Psoas muscle (tissue), 8 donors: Measurements from ENCODE around the gene BCAR1. TPM values are rescaled to one million over a fixed set of nuclear protein-coding genes. Genes with fewer than 3 reads are reported as not detected.

Source experiments
- ATAC-seq, 4 donors: fragments of 200-7000 bp; cut with Tn5 transposase; one replicate each; pipeline ENCODE4 v1.9.1; 2020; ENCODE audit warnings: moderate library complexity in 3 of 4, mild to moderate bottlenecking in 2 of 4
- DNase-seq, 2 donors: peaks; one replicate each; pipeline ENCODE4 v3.0.0-alpha.2; 2020
- H3K27ac ChIP-seq: fragments of 200-600 bp; one replicate; pipeline ENCODE4 v1.8.0; 2022
- H3K27me3 ChIP-seq, 3 donors: fragments of 200-600 bp in 1 of 3; one replicate each; pipeline versions ENCODE4 v1.6.1 to v1.8.0; 2013 to 2022; ENCODE audit warnings: low read length in 2 of 3, mild to moderate bottlenecking in 2 of 3, moderate library complexity in 1 of 3; ENCODE audit not compliant: insufficient read depth in 3 of 3
- H3K36me3 ChIP-seq, 2 donors: fragments of 200-600 bp in 1 of 2; one replicate each; pipeline versions ENCODE4 v1.6.1 to v1.8.0; 2013 to 2022; ENCODE audit warnings: low read depth in 1 of 2, mild to moderate bottlenecking in 1 of 2, moderate library complexity in 1 of 2; ENCODE audit not compliant: insufficient read depth in 1 of 2
- H3K4me1 ChIP-seq: fragments of 200-600 bp; one replicate; pipeline ENCODE4 v1.8.0; 2022
- H3K4me3 ChIP-seq: fragments of 200-600 bp; one replicate; pipeline ENCODE4 v1.8.0; 2022; ENCODE audit warnings: mild to moderate bottlenecking
- H3K9me3 ChIP-seq: fragments of 200-600 bp; one replicate; pipeline ENCODE4 v1.8.0; 2022
- CTCF ChIP-seq: fragments of 200-600 bp; IDR thresholded peaks from one replicate; pipeline ENCODE4 v1.8.0; 2022; ENCODE audit warnings: antibody characterized with exemption
- WGBS, 3 donors: extraction: QIAGEN DNeasy Blood & Tissue Kit; methylation state at CpG; one replicate each; pipeline versions ENCODE4 v1.1.6 to v1.1.7; 2013; 5-methylcytosine and 5-hydroxymethylcytosine counted together
- intact Hi-C, 2 donors: fragments of 100-400 bp; cut with DNase I; formaldehyde crosslinking; loops; one replicate each; pipeline versions ENCODE4 v1.11.0 to v1.14.2; 2022
- polyA plus RNA-seq, 3 donors: library from polyadenylated mRNA; stranded (reverse); fragments of 200-250 nt; gene quantifications; one replicate each; pipeline ENCODE4 v1.2.3, GENCODE V29; 2013
- total RNA-seq, 4 donors: library from RNA; stranded (reverse); fragmentation: NEBNext Ultra II Directional in 2 of 4; extraction: Animal tissue kit (Norgen Biotek cat#: 25700) in 2 of 4; gene quantifications; one replicate each; pipeline versions ENCODE4 v1.2.1 to v1.2.4, GENCODE V29; 2021 to 2023
- donor health status: healthy with polysubstance abuse.
- donor health status: DM: no; HTN: no; CAD: no; lungs with moderate emphysema.
- donor health status: Bipolar disorder and iron deficiency.
- donor health status: healthy.
- donor health status: DM: yes; HTN: yes; CAD: no.
- donor health status: DM: no; HTN: no; CAD: no.
- donor health status: DM: no; HTN: no; CAD: no.
- donor health status: DM: yes; HTN: yes; CAD: no.

BCAR1 gene
- total and polyA plus RNA-seq, 7 donors: 61.8 to 108 (median 78.7) TPM

DNA sequence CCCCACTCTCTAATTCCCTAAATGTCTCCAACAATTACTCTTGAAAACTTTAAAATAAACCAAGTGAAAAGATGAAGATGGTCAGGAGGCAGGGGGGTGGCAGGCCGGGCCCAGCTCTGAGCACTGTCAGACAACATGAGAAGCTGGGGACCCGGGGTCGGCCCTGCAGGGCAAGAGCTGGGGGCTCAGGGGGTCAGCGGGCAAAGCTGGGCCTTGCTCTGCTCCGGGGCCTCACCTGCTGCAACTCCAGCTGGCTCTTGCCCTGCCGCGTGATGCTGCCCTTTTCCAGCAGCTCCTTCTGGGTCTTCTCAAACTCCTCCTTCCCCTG lies 17.8 kb downstream of the BCAR1 start:
- ATAC-seq (no peak), DNase-seq (no peak)
- no peak overlapping the region for H3K4me3 ChIP-seq
- intact Hi-C loops: loop anchor here in 1 of 2 donors (2.0 to 5.0 kb wide), 2 partner anchors 84 to 151 kb away; no protein-coding TSS in a partner anchor
- H3K27me3 ChIP-seq: no peaks in the 10 kb centered on the region
- 42 to 46% (median 45%) methylated on average over 7 of the region's 7 CpGs for WGBS, 3 donors
- peaks cover 30% of the 10 kb centered on the region for H3K4me1 ChIP-seq
- no peak for TF ChIP-seq CTCF
- no peaks in the 10 kb centered on the region for H3K9me3 ChIP-seq
- H3K27ac ChIP-seq: peak overlapping the region; percentile 41
- H3K36me3 ChIP-seq: peaks cover 3 to 82% of the 10 kb centered on the region in 2 donors

GRCh38 chr16:75231570-75231969 lies 19.9 kb downstream of the BCAR1 start:
- intact Hi-C loops: loop anchor here in 1 of 2 donors (5.0 kb wide), 1 partner anchor 86 kb away; no protein-coding TSS in a partner anchor
- Histone ChIP-seq H3K4me3 (no peak overlapping the region), H3K36me3 (peaks cover 3 to 84% of the 10 kb centered on the region in 2 donors), H3K4me1 (peaks cover 15% of the 10 kb centered on the region), H3K27ac (no peak overlapping the region), H3K27me3 (no peaks in the 10 kb centered on the region), H3K9me3 (no peaks in the 10 kb centered on the region)
- no peak for TF ChIP-seq CTCF
- ATAC-seq (no peak), DNase-seq (no peak)
- 90 to 93% (median 92%) methylated on average over 10 to 11 of the region's 11 CpGs for WGBS, 3 donors

DNA sequence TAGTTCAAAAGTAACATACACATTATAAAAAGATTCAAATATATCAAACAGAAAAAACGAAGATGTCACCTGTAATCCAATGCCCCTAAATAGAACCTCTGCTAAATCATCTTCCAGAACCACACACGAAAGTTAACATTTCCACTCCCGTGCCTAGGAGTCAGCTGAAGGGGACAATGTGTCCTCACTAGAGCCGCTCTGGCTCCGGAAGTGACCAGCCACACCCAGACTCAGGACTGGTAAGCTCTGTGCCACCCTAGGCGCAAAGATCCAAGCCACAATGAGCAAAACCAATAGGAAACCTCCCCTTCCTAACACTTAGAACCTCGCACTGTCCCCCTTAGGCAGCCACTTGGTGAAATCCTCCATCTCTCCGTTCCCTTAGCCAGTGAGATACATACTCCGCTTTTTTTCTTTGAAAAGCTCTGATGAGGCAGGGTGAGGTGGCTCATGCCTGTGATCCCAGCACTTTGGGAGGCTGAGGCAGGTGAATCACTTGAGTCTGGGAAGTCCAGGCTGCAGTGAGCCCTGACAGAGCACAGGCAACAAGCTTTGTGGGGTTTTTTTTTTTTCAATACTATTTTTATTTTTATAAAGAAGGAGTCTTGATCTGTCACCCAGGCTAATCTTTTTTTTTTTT lies 20.8 kb downstream of the BCAR1 start:
- Histone ChIP-seq H3K4me1 (peaks cover 15% of the 10 kb centered on the region), H3K36me3 (peaks cover 3 to 76% of the 10 kb centered on the region in 2 donors), H3K27ac (no peak overlapping the region), H3K9me3 (no peaks in the 10 kb centered on the region), H3K27me3 (no peaks in the 10 kb centered on the region), H3K4me3 (no peak overlapping the region)
- ATAC-seq: peak in 3 of 4 donors; percentile 38 to 68 (median 63)
- peak in 1 of 2 donors; percentile 75 for DNase-seq
- intact Hi-C loops: loop anchor here in 1 of 2 donors (5.0 kb wide), 1 partner anchor 87 kb away; no protein-coding TSS in a partner anchor
- WGBS, 3 donors: 56 to 80% (median 66%) methylated on average over 9 of the region's 9 CpGs
- TF ChIP-seq CTCF: no peak

GRCh38 chr16:75229172-75230031 lies 22.0 kb downstream of the BCAR1 start:
- peaks cover 7% of the 10 kb centered on the region for H3K4me1 ChIP-seq
- intact Hi-C loops: loop anchor here in 1 of 2 donors (5.0 kb wide), 1 partner anchor 88 kb away; no protein-coding TSS in a partner anchor
- 84 to 88% (median 84%) methylated on average over 40 to 48 of the region's 48 CpGs for WGBS, 3 donors
- H3K9me3 ChIP-seq: no peaks in the 10 kb centered on the region
- DNase-seq: peak in 1 of 2 donors; percentile 52
- no peak for ATAC-seq
- no peak overlapping the region for H3K27ac ChIP-seq
- H3K36me3 ChIP-seq: peaks cover 0 to 64% of the 10 kb centered on the region in 2 donors
- H3K27me3 ChIP-seq: no peaks in the 10 kb centered on the region
- H3K4me3 ChIP-seq: no peak overlapping the region
- no peak for TF ChIP-seq CTCF
